Measurements from ENCODE around the gene CCDC178. TPM values are rescaled to one million over a fixed set of nuclear protein-coding genes. Genes with fewer than 3 reads are reported as not detected.

CCDC178 gene
- total and polyA plus RNA-seq, 12 donors: 0.13 to 6.5 (median 0.87) TPM; not detected in 5

GRCh38 chr18:33034212-33034611 lies 406.3 kb downstream of the CCDC178 start:
- Histone ChIP-seq H3K4me1 (replicated peaks in 1 of 2) (no peaks in the 10 kb centered on the region), H3K27ac (no peak overlapping the region), H3K27me3 (no peaks in the 10 kb centered on the region), H3K36me3 (replicated peaks in 1 of 2) (no peaks in the 10 kb centered on the region), H3K4me3 (no peak overlapping the region), H3K9me3 (replicated peaks in 1 of 3) (no peaks in the 10 kb centered on the region)
- DNase-seq: no peak
- TF ChIP-seq CTCF (IDR thresholded peaks at IDR 0.05) (no peak), POLR2A (IDR thresholded peaks at IDR 0.05) (no peak)
- intact Hi-C loops (cut with DNase I): no loop called here

- Histone ChIP-seq H3K27me3 (no peaks in the 10 kb centered on the region), H3K4me3 (no peak overlapping the region), H3K27ac (no peak overlapping the region), H3K36me3 (replicated peaks in 1 of 2) (no peaks in the 10 kb centered on the region), H3K9me3 (replicated peaks in 1 of 3) (no peaks in the 10 kb centered on the region), H3K4me1 (replicated peaks in 1 of 2) (no peaks in the 10 kb centered on the region)
- intact Hi-C loops (cut with DNase I): no loop called here
- no peak for DNase-seq
- no peak for TF ChIP-seq POLR2A (IDR thresholded peaks at IDR 0.05)
- TF ChIP-seq CTCF (IDR thresholded peaks at IDR 0.05): no peak
Measured at GRCh38 chr18:33022370-33022769, 418.2 kb downstream of the CCDC178 start.

GRCh38 chr18:33020877-33021276 lies 419.6 kb downstream of the CCDC178 start:
- 54 to 67% (median 61%) methylated on average over 2 of the region's 2 CpGs for WGBS, 4 donors
- TF ChIP-seq POLR2A (IDR thresholded peaks at IDR 0.05) (no peak), CTCF (IDR thresholded peaks at IDR 0.05) (no peak)
- Histone ChIP-seq H3K36me3 (replicated peaks in 1 of 2) (no peaks in the 10 kb centered on the region), H3K4me3 (no peak overlapping the region), H3K4me1 (replicated peaks in 1 of 2) (no peaks in the 10 kb centered on the region), H3K9me3 (replicated peaks in 1 of 3) (no peaks in the 10 kb centered on the region), H3K27me3 (no peaks in the 10 kb centered on the region), H3K27ac (no peak overlapping the region)
- intact Hi-C loops (cut with DNase I): no loop called here
- DNase-seq: no peak

- H3K9me3 ChIP-seq (replicated peaks in 1 of 3): no peaks in the 10 kb centered on the region
- H3K4me1 ChIP-seq (replicated peaks in 1 of 2): no peaks in the 10 kb centered on the region
- 56 to 74% (median 63%) methylated on average over 5 of the region's 5 CpGs for WGBS, 4 donors
- DNase-seq: no peak
- H3K4me3 ChIP-seq: no peak overlapping the region
- H3K27me3 ChIP-seq: no peaks in the 10 kb centered on the region
- H3K36me3 ChIP-seq (replicated peaks in 1 of 2): no peaks in the 10 kb centered on the region
- intact Hi-C loops (cut with DNase I): no loop called here
- H3K27ac ChIP-seq: no peak overlapping the region
- TF ChIP-seq CTCF (IDR thresholded peaks at IDR 0.05) (no peak), POLR2A (IDR thresholded peaks at IDR 0.05) (no peak)
Measured at GRCh38 chr18:33014060-33014796, 426.3 kb downstream of the CCDC178 start.

Data from adrenal gland (tissue), 12 donors.